HG03064 (cell line): ENCODE results near the gene LAD1.

Experiments used
- ATAC-seq: cut with Tn5 transposase; IDR thresholded peaks from one replicate; pipeline ENCODE4 v1.9.1; 2021; ENCODE audit warnings: low read depth; ENCODE audit not compliant: unreplicated experiment

LAD1 gene

DNA sequence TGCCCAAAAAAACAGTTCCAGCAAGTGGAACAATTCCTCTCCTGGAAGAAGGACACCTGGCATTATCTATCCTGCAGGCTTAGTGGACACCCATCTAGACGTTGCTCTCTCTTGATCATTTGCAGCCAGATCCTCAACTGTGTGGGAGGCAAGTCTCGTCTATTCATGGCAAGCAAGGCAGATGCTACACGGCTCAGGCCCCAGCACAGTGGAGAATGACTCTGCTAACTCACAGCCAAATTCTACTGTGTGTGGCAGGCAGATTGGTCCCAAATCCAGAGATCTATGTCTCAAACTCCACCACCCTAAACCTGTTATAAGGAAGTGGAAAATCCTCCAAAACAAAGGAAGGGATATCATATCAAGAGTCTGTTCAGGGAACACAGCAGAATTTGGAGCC lies 28.6 kb downstream of the LAD1 start:
- ATAC-seq = no peak

DNA sequence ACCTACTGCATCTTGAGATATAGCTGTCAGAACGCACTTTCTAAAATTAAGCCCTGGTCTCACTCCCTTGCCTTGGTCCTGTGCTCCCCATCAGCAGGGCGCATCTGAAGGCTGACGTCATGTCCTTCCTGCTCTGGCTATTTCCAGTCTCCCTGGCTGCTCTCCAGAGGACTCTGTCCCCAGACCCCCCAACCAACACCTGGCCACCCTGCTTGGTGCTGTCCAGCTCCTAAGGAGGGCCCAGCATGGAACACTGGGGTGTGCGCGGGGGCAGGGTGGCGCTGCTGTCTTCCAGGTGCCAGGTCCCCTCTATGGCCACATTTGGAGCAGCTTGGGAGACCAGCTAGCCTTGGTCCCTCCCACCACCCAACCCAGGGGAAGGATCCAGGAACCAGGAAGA lies 29.9 kb downstream of the LAD1 start:
- ATAC-seq = no peak

DNA sequence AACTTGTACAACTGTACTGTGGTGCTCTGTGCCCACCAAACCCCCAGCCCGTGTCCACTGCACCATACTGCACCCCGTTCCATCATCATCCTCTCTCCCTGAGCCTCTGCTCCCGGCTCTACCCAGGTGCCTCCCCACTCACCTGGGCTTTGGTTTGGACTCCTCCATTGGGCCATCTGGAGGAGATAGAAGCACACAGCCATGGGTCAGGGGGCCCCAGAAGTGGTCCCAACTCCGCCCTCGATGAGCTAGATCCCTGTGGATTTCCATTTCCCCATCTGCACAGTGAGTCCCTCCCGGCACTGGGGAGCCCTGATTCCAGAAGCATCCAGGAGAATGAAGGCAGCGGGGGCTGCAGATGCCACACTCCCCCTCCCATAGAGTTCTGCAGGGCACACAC lies 32.4 kb downstream of the LAD1 start:
- no peak for ATAC-seq

DNA sequence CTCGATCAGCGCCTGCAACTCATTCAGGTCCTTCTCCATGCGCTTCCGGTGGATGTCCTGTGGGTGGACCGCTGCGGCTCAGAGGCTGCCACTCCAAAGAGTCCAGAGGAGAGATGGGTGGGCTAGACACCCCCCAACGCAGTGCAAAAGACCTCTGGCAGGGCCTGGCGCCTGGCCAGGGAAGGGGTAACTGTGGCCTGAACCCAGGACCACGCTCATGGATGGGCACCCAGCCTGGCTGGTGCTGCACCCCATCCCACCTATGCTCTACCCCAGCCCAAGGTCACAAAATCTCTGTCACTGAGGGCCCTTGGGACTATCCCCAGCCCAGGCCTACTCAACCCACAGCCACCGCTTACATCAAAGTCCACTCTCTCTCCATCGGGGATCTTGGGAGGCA lies 33.9 kb downstream of the LAD1 start:
- ATAC-seq = no peak

DNA sequence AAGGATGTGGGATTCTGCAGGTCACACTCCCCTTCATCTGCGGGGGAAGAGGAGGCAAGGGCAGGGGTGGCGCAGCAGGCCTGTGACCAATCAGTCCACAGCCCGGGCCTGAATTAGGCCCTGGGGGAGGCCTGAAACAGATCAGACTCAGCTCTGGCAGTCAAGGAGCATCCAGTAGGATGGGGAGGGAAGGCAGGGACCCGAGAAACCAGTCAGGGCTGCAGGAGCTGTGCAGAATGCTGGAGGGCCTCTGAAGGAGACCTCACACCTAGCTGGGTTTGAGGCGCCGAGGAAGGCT lies 34.4 kb downstream of the LAD1 start:
- no peak for ATAC-seq

DNA sequence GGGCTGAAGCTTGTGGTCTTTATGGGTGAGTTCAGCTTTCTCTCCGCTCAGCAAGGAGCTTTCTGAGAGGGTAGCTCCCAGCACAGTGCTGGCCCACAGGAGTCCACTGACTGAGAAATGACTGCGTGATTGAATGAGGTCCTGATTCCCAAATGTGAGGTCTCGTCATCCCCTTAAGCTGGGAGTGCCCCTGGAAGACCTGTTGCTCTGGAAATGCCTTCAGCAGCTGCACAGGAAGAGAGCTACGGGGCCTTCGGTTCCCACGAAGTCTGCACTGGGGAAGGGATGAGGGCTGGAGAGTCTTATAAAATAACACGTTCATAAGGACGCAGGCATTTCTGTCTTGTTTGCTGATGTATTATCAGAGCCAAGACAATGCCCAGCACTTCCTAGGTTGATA lies 35.7 kb downstream of the LAD1 start:
- ATAC-seq = no peak

DNA sequence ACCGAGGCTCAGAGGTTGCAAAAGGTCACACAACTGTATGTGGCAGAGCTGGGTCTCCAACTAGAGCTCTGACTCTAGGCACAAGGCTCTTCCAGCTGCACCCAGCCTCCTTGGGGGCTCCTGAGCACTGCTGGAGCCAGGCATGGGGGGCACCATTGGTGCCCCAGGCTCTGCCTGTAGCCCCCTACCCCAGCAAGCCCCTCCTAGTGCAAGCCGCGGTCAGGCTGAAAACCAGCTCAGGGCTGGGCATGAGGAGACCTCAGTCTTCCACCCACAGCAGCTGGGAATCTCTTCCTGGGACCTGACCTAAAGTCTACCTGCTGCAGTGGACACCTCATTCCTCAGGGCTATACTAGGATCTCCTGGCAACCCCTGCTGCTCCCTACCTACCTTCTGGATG lies 36.2 kb downstream of the LAD1 start:
- ATAC-seq = no peak

DNA sequence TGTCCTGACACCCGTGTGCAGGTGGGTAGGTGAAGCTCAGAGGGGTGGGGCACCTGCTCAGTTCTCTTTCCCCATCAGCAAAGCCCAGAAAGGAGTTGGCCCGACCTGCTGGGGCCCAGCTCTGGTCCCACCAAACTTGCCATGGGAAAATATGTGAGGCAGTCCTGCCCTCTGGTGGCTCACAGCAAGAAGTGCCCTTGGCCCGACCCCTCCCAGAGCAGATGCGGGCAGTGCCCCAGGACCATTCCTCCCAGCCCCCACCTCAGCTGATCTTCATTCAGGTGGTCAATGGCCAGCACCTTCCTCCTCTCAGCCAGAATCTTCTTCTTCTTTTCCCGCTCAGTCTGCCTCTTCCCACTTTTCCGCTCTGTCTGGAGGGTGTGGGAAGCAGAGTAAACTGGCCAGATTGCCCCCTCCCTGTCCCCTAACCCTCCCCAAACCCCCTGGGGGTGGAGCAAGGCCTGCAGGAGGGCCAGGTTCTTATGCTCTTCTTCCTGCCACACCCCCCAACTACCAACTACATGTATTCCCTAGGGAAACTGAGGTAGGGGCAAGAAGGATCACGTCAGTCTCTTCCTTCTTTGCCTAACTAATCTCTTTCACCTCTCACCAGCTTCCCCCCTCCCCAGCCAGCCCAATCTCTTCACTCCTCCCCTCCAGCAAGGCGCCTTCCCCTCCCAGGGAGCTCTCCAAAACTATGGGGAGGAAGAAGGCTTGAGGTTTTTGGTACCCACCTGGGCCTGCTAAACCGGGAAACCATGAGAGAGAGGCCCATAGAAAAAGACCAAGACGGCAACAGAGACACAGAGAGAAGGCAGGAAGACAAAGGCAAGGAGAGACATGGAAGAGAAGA lies 37.2 kb downstream of the LAD1 start:
- no peak for ATAC-seq

DNA sequence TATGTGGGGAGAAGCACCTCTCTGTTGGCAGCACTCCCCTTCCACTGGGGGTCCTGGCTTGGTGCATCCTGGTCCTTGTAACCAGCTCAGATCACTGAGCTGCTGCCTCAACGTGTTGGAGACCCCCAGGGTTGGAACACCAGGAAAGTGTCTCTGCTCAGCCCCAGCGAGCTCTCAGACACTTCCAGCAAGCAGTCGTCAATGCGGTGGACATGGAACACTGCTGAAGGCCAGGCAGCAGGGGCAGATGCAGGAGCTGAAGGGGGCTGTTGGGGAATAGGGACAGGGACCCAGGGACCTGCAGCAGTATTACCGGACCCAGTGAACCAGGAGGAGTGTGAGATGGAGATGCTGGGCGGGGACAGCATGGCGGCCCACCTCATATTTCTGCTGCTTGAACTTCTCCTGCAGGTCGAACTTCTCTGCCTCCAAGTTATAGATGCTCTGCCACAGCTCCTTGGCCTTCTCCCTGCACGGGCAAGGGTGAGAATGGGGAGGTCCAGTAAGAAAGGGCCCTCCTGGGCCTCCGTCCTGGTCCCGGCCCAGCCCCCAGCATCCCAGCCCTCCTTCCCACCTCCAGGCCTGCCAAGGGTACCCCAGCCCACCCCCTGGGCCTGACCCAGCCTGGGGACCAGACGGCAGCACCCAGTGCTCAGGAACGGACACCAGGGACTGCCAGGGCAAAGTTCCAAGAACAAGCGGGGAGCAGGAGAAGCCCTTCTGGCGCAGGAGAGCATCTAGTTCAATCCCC lies 38.0 kb downstream of the LAD1 start:
- ATAC-seq = no peak

DNA sequence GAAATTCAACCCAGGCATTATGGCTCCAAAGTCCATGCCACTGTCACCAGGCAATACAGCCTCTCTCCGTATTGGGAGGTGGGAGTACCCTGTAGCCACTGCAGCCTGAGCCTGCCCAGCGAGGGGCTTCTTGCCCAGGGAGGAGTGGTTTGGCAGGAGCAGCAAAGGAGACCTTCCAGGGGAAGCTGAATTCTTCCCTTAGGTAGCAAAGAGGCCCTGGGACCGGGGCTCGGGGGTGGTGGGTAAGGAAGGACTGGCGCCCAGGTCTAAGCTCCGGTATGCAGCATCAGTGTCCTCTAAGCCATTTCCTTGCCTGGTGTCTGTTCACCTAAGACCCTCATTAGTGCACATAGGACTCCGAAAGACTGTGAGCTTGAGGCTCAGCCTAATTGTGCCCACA lies 38.6 kb downstream of the LAD1 start:
- no peak for ATAC-seq

DNA sequence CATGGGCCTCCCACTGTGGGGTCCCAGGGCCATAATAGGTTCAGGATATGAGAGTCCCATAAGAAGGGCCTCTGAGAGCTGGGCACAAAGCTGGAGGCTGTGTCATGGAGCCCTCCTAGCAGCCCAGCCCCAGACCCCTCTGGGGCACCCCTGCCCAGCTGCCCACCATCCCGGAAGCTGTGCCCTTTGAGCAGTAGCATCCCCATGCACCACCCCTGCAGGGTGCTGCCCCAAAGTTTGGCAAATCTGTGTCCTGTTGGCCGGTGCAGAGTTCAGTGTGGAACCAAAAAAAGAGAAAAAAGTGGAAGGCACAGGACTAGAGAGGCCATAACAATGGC lies 39.3 kb downstream of the LAD1 start:
- no peak for ATAC-seq

DNA sequence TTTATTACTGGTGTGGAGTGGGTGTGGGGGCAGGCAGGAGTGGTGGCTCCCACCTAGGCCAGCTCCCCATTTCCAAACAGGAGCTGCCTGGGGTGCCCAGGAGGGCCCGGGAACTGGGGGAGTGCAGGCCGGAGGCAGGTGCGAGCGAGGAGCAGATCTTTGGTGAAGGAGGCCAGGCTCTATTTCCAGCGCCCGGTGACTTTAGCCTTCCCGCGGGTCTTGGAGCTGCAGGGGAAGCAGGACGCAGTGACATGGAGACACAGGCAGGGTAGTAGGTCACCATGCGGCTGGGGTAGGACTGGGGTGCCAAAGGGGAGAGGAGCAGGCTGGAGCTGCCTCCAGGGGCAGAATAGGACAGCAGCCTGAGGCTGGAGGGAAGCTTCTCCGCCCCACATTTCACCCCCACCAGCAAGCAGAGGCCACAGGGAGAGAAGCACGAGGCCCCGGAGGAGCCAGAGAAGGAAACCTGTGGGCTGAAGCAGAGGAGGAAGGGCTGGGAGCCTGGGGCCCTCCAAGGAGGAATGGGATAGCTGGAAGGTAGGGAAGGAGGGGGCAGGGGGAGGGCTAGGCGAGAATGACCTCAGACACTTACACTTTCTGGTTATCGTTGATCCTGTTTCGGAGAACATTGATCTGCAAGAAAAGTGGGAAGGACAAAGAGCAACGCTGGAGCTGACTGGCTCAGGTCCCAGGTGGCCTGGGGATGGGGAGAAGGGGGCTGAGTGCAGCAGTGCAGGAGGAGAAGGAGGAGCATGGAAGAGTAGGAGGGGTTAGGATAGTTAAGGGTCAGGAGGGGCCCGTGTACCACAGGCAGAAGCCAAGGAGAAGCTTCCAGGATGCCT lies 39.9 kb downstream of the LAD1 start:
- ATAC-seq = no peak

DNA sequence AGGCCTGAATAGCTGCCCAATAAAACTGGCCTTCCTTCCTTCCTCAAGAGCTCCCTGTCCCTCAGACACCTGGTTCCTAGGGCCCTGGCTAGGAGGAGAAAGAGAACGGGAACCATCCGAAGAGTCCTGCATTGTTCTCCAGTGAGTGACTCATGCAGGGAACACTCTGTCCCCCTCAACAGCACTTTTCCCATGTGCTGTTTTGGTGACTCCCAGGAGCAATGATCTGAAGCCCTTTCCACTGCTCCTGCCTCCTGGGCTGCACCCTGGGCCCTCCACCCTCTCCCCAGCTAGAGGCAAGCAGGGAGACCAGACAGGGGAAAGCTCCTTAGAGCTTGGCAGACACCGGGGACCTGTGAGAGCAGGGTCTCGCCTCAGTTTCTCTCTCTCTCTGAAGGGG lies 40.5 kb downstream of the LAD1 start:
- ATAC-seq = no peak

DNA sequence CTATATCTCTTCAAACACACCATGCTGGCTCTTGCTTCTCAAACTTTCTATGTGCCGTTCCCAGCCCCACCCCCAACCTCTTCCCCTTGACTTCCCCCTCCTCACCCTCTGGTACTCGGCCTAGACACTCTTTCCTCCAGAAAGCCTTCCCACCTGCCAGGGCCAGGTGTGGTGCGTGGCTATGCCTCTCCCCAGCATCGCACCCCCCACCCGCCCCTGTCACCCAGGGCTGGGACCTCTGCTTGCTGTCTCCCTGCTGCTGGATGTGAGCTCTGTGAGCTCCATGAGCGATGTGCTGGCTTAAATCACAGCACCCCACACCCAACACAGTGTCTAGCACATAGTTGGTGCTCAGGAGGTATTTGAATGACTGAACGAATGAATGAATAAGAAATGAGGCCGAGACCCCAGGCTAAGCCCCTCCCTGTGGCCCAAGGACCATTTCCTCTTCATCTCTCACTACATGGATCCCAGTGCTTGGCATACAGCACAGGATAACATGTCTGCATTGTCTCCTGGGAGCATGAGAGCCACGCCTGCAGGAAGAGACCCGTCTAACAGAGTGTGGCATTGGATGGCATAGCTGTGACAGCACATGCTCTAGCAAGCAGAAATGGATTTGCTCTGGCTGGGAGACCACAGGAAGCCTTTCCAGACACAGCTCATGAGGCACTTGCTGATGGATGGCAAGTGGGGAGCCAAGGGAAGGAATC lies 41.3 kb downstream of the LAD1 start:
- no peak for ATAC-seq

DNA sequence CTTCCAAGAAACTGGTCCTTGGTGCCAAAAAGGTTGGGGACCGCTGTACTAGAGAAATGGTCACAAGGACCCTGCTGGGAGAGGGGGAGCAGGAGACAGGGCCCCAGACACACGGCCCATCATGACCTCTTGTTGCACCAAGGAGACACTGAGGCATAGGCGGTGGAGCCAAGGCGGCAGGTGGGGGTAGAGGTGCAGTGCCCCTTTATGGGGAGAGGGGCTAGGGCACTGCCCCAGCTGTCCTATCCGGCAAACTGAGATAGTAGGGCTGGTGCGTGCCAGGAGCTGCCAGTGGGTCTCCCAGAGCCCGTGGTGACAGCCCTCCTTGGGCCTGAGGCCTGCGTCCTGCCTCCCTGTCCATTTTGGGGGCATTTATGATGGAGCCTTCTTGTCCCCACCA lies 41.9 kb downstream of the LAD1 start:
- no peak for ATAC-seq

DNA sequence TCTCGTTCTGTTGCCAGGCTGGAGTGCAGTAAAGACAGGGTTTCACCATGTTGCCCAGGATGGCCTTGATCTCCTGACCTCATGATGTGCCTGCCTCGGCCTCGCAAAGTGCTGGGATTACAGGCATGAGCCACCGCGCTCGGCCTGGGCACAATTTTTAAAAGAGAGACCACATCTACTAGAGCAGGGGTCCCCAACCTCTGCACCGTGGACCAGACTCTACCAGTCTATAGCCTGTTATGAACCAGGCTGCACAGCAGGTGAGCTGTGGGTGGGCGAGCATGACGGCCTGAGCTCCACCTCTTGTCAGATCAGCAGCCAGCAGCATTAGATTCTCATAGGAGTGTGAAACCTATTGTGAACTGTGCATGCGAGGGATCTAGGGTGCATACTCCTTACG lies 42.4 kb downstream of the LAD1 start:
- ATAC-seq = no peak

DNA sequence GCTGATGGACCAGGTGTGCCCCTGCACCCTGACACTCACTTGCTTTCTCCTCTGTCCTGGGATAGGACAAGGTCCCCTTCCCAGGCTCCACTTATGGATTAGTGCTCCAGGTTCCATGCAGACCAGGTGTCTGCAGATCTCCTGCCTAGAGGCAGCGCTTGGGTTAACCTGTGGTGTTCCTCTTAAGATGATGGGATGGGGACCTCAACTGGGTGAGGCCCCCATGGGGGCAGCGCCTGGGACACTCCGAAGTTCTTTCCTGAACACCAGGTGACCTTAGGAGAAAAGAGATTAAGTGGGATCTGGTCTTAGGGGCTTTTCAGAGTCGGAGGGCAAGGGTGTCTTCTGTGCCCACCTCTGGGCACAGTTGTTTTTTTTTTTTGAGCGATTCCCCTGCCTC lies 42.9 kb downstream of the LAD1 start:
- ATAC-seq = no peak

DNA sequence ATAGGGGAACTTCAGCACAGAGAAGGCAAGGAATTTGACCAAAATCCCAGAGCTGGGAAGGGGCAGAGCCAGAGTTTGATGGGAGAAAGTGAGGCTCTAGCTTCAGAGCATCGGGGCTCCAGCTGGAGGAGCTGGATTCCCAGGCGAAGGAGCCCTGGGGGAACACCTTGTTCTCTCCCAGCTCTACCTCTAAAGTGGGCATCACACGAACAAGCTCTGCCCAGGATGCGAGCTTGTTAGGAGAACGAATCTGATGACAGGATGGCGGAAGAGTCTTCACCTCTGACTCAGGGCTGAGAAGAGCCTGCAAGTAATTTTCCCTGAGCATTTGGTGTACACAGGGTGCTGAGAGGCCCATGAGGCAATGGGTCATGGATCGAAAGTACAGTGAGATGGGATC lies 43.7 kb downstream of the LAD1 start:
- no peak for ATAC-seq

DNA sequence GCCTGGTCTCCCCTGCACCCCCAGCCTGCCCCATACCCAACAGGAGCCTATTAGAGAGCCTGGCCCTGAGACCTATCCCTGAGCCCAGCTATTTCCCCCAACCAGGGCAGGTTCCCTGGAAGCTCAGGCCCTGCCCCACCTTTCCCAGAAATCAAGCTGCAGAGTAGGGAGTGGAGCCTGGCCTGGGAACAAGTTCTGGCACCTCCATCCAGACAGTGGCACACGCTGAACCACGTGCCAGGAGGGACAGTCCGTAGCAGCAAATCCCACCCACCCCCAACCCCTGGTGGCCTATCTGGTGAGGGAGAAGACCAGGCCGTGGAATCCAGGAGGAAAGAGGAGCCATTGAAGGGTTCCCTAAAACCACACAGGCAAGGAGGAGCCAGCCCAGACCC lies 44.2 kb downstream of the LAD1 start:
- ATAC-seq = no peak

DNA sequence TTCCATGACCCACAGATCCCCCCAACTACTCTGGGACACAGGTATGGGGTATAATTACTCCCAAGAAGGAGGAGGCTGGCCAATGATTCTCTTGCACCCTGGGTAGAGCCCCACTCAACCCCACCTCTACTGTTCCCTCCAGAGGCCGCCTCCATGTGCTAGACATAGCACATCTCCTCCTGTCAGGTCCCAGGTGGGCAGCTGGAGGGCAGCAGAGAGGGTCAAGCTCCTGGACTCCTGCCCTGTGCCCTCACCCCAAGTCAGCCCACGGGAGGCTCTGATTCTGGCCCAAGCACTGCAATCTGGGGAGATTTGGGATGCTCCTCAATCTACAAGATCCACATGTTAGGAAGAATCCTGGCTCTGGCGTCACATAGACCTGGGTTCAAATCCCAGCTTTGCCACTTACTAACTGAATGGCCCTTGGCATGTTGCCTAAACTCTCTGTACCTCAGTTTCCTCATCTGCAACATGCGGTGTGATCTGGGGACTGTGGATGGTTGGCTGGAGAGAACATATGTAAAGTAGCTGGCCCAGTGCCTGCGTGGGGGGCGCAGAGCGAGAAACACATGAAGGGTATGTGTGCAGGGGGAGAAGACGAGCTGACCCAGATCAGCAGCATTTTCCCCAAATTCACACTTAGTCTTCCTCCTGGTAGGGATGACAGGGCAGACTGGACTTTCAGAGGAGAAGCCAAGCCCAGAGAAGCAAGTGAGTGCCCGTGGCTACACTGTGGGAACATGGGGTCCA lies 44.8 kb downstream of the LAD1 start:
- ATAC-seq = no peak
